ENCODE results near the gene OR52E6. TPM values are rescaled to one million over a fixed set of nuclear protein-coding genes. Genes with fewer than 3 reads are reported as not detected.

Gene OR52E6
- total RNA-seq (not detected), polyA plus RNA-seq (not detected)
- long read RNA-seq, donor 1 = 0 reads
- long read RNA-seq, donor 2 = 0 reads
- long read RNA-seq, donor 3 = 0 reads
- long read RNA-seq, donor 4 = 0 reads
- long read RNA-seq, donor 5 = 0 reads

DNA sequence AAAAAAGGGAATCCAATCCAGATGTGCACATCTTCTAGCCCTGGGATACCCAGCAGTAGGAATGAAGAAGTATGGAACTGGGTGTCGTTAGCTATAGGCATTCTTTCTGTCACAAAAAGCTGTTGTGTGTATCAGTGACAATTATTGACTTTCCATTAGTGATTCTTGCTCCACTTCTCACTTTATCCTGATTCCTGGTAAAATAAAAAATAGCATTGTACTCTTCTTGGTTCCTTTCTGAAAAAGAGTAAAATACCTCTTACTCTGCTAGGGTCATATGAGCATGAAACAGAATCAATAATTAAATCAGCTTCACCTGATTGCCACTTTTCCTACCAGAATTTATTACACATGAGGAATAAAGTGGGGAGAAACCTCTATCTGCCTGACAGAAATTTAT is at the start of gene OR52E6:
Gene OR52E6, minus strand, starts transcription at position 101 of the 400 bp plus-strand sequence. Its CDS starts 0 bp downstream, at position 101.
- 43 to 87% methylated on average over 1 of the region's 1 CpG for WGBS, 2 donors
- TF ChIP-seq, protein P1, sequence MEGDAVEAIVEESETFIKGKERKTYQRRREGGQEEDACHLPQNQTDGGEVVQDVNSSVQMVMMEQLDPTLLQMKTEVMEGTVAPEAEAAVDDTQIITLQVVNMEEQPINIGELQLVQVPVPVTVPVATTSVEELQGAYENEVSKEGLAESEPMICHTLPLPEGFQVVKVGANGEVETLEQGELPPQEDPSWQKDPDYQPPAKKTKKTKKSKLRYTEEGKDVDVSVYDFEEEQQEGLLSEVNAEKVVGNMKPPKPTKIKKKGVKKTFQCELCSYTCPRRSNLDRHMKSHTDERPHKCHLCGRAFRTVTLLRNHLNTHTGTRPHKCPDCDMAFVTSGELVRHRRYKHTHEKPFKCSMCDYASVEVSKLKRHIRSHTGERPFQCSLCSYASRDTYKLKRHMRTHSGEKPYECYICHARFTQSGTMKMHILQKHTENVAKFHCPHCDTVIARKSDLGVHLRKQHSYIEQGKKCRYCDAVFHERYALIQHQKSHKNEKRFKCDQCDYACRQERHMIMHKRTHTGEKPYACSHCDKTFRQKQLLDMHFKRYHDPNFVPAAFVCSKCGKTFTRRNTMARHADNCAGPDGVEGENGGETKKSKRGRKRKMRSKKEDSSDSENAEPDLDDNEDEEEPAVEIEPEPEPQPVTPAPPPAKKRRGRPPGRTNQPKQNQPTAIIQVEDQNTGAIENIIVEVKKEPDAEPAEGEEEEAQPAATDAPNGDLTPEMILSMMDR (IDR thresholded peaks at IDR 0.05; ENCODE audit: control extremely low read depth, extremely low read depth) = no peak
- Histone ChIP-seq H3K4me3 (no peak within 1 kb of the TSS), H3K9me3 (ENCODE audit: control insufficient read depth in 4 of 4, insufficient read depth in 3 of 4, low read length in 3 of 4) (peaks cover 0 to 2% (median 0%) of the 10 kb centered on the region in 4 donors), H3K9ac (ENCODE audit: insufficient read depth in 1 of 2, low read length in 2 of 2) (no peak within 1 kb of the TSS), H3K27me3 (ENCODE audit: control insufficient read depth in 3 of 3, insufficient read depth in 3 of 3, low read length in 2 of 3) (no peaks in the 10 kb centered on the region), H3K27ac (ENCODE audit: low read depth in 1 of 2, low read length in 1 of 2) (no peak within 1 kb of the TSS), H3K4me1 (ENCODE audit: control insufficient read depth in 5 of 5, insufficient read depth in 5 of 5, low read length in 5 of 5) (no peaks in the 10 kb centered on the region), H3K36me3 (ENCODE audit: control insufficient read depth in 4 of 4, insufficient read depth in 4 of 4, low read length in 4 of 4) (no peaks in the 10 kb centered on the region)
- ATAC-seq (ENCODE audit: insufficient read depth, low FRiP score) (no peak), DNase-seq (no peak)

DNA sequence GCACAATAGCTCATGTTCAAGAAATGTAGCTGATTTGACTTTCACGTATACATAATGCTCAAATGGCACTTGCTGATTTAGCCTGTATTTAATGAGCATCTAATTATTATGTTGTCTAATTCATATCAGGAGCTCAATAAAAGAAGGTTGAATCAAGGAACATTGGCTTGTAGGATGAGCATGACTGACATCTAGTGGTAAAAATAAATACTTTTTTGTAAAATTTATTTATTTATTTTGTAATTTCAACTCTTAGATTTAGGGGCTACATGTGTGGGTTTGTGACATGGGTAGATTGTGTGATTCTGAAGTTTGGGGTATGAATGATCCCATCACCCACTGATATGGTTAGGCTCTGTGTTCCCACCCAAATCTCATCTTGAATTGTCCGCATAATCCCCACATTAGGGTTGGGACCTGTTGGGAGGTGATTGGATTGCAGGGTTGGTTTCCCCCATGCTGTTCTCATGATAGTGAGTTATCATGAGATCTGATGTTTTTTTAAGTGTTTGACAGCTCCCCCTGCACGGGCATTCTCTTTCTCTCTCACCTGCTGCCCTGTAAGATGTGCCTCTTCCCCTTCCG is 49.6 kb upstream of the OR52E6 start:
- ATAC-seq (ENCODE audit: insufficient read depth, low FRiP score) = no peak
- Histone ChIP-seq H3K27ac (ENCODE audit: low read depth in 1 of 2, low read length in 1 of 2) (no peak overlapping the region), H3K9ac (ENCODE audit: insufficient read depth in 1 of 2, low read length in 2 of 2) (no peak overlapping the region), H3K27me3 (ENCODE audit: control insufficient read depth in 3 of 3, insufficient read depth in 3 of 3, low read length in 2 of 3) (no peaks in the 10 kb centered on the region), H3K36me3 (ENCODE audit: control insufficient read depth in 4 of 4, insufficient read depth in 4 of 4, low read length in 4 of 4) (no peaks in the 10 kb centered on the region), H3K4me3 (no peak overlapping the region), H3K9me3 (ENCODE audit: control insufficient read depth in 4 of 4, insufficient read depth in 3 of 4, low read length in 3 of 4) (no peaks in the 10 kb centered on the region), H3K4me1 (ENCODE audit: control insufficient read depth in 5 of 5, insufficient read depth in 5 of 5, low read length in 5 of 5) (no peaks in the 10 kb centered on the region)
- TF ChIP-seq, protein P1 (IDR thresholded peaks at IDR 0.05; ENCODE audit: control extremely low read depth, extremely low read depth) = no peak
- 62 to 65% methylated on average over 4 of the region's 4 CpGs for WGBS, 2 donors
- peak in 2 of 3 donors; percentile 5 to 11 for DNase-seq

DNA sequence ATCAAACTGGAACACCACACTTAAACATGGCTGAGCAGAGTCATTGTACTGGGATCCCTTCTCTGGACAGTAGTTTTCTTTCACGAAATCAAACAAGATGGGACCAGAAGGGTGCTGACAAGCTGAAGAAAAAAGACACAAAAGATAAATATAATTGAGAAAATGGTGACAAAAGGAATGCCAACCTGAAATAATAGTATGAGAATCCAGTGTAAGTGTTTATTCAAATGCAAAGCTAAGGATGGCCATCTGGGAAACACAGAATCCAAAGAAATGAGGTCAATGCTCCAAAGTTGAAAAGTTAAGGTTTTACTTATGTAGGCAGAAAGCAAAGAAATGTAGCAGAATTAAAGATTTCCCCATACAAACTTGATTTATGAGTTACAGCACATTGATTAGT is 46.0 kb upstream of the OR52E6 start:
- WGBS, 2 donors = 69 to 90% methylated on average over 1 of the region's 1 CpG
- ATAC-seq (ENCODE audit: insufficient read depth, low FRiP score) = no peak
- H3K4me3 ChIP-seq = no peak overlapping the region

More for the DNA sequence above, 46.0 kb upstream of the OR52E6 start:
- TF ChIP-seq, protein P1 (IDR thresholded peaks at IDR 0.05; ENCODE audit: control extremely low read depth, extremely low read depth) = no peak
- DNase-seq = no peak
- no peaks in the 10 kb centered on the region for H3K36me3 ChIP-seq (ENCODE audit: control insufficient read depth in 4 of 4, insufficient read depth in 4 of 4, low read length in 4 of 4)
- H3K9ac ChIP-seq (ENCODE audit: insufficient read depth in 1 of 2, low read length in 2 of 2) = no peak overlapping the region
- no peaks in the 10 kb centered on the region for H3K27me3 ChIP-seq (ENCODE audit: control insufficient read depth in 3 of 3, insufficient read depth in 3 of 3, low read length in 2 of 3)
- H3K4me1 ChIP-seq (ENCODE audit: control insufficient read depth in 5 of 5, insufficient read depth in 5 of 5, low read length in 5 of 5) = no peaks in the 10 kb centered on the region
- H3K27ac ChIP-seq (ENCODE audit: low read depth in 1 of 2, low read length in 1 of 2) = no peak overlapping the region
- H3K9me3 ChIP-seq (ENCODE audit: control insufficient read depth in 4 of 4, insufficient read depth in 3 of 4, low read length in 3 of 4) = no peaks in the 10 kb centered on the region

All from lung (tissue), 16 donors.